Colonic mucosa (tissue), 4 donors: ENCODE results near the gene TRIP11. TPM values are rescaled to one million over a fixed set of nuclear protein-coding genes. Genes with fewer than 3 reads are reported as not detected.

Experiments used
- DNase-seq: peaks from one replicate; pipeline ENCODE4 v3.0.0-alpha.2; 2020
- H3K27ac ChIP-seq: fragments of 200-600 bp; one replicate; pipeline ENCODE4 v1.8.0; 2021
- H3K27me3 ChIP-seq: fragments of 200-600 bp; one replicate; pipeline ENCODE4 v1.8.0; 2021
- H3K36me3 ChIP-seq: fragments of 200-600 bp; one replicate; pipeline ENCODE4 v1.8.0; 2021
- H3K4me1 ChIP-seq: fragments of 200-600 bp; one replicate; pipeline ENCODE4 v1.8.0; 2021; ENCODE audit warnings: mild to moderate bottlenecking
- H3K4me3 ChIP-seq: fragments of 200-600 bp; one replicate; pipeline ENCODE4 v1.8.0; 2021
- H3K9ac ChIP-seq, 2 donors: one replicate each; pipeline ENCODE4 v1.7.0; 2013; ENCODE audit warnings: control low read depth in 2 of 2, low read depth in 2 of 2, low read length in 2 of 2
- H3K9me3 ChIP-seq: fragments of 200-600 bp; one replicate; pipeline ENCODE4 v1.8.0; 2021
- CTCF ChIP-seq: fragments of 200-600 bp; IDR thresholded peaks from one replicate; pipeline ENCODE4 v1.8.0; 2022; ENCODE audit warnings: antibody characterized with exemption, mild to moderate bottlenecking
- intact Hi-C: fragments of 100-400 bp; cut with DNase I; formaldehyde crosslinking; loops from one replicate; pipeline ENCODE4 v1.14.1; 2022
- total RNA-seq, 2 donors: library from RNA; stranded (reverse); fragmentation: NEBNext Ultra II Directional in 1 of 2; extraction: Animal tissue kit (Norgen Biotek cat#: 25700) in 1 of 2; gene quantifications; one replicate each; pipeline ENCODE4 v1.2.1, GENCODE V29; 2021
- donor health status: healthy.
- donor health status: DM: no; HTN: no; CAD: no.
- donor health status: DM: no; HTN: no; CAD: no.

Gene TRIP11
- total RNA-seq, 2 donors from 2014 or later = 53.8 to 56.3 TPM

GRCh38 chr14:91975763-91976162 lies 64.1 kb downstream of the TRIP11 start:
- Histone ChIP-seq H3K9ac (no peak overlapping the region), H3K36me3 (no peaks in the 10 kb centered on the region), H3K27me3 (no peaks in the 10 kb centered on the region), H3K9me3 (no peaks in the 10 kb centered on the region), H3K4me3 (no peak overlapping the region), H3K27ac (no peak overlapping the region), H3K4me1 (no peaks in the 10 kb centered on the region)
- intact Hi-C loops = no loop called here
- TF ChIP-seq CTCF = no peak
- no peak for DNase-seq

GRCh38 chr14:91971188-91971778 lies 68.6 kb downstream of the TRIP11 start:
- H3K4me3 ChIP-seq = no peak overlapping the region
- peaks cover 4% of the 10 kb centered on the region for H3K36me3 ChIP-seq
- H3K27ac ChIP-seq = no peak overlapping the region
- H3K4me1 ChIP-seq = no peaks in the 10 kb centered on the region
- no peak for DNase-seq
- intact Hi-C loops = no loop called here
- TF ChIP-seq CTCF = no peak
- H3K27me3 ChIP-seq = no peaks in the 10 kb centered on the region
- no peaks in the 10 kb centered on the region for H3K9me3 ChIP-seq
- H3K9ac ChIP-seq = no peak overlapping the region

DNA sequence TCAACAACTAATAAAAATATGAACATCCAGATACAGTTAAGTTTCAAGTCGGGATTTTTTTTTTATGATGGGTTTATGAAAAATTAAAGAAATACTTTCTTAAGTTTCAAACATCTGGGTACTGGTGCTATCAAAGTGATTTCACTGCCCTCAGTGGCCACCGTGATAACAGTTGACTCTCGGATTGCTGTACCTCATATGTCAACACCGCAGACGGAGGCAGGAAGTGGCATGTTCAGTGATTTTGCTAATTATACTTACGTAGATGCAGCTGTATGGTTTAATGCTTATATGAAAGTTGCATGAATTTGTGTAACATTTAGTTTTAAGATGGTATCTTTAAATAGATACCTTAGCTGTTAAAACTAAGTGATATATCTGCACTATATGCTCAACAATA lies 71.6 kb downstream of the TRIP11 start:
- Histone ChIP-seq H3K4me3 (no peak overlapping the region), H3K4me1 (no peaks in the 10 kb centered on the region), H3K36me3 (peaks cover 4% of the 10 kb centered on the region), H3K9ac (no peak overlapping the region), H3K27ac (no peak overlapping the region), H3K27me3 (no peaks in the 10 kb centered on the region), H3K9me3 (no peaks in the 10 kb centered on the region)
- intact Hi-C loops = no loop called here
- TF ChIP-seq CTCF = no peak
- DNase-seq = no peak

DNA sequence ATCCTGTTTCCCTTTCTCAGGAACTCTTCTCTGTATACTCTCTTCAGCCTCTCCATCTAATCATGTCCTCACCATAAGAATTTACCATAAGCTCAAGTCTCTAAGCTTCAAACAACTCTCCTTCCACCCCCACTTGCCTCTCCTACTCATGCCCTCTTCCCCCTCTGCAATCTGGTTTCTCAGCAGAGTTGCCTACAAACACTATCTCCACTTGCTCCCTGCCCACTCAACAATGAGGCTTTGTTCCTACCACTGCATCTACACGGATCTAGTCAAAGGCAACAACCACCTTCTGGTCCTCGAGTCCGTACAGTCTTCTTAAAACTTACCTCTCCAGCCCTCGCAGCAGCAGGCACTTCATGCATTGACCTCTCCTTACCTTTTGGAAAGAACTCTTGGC lies 75.1 kb downstream of the TRIP11 start:
- H3K27me3 ChIP-seq = no peaks in the 10 kb centered on the region
- no peak for DNase-seq
- H3K9ac ChIP-seq = no peak overlapping the region
- no peak for TF ChIP-seq CTCF
- no peak overlapping the region for H3K4me3 ChIP-seq
- intact Hi-C loops = no loop called here
- peaks cover 4% of the 10 kb centered on the region for H3K36me3 ChIP-seq
- no peak overlapping the region for H3K27ac ChIP-seq
- H3K9me3 ChIP-seq = no peaks in the 10 kb centered on the region
- no peaks in the 10 kb centered on the region for H3K4me1 ChIP-seq

- Histone ChIP-seq H3K36me3 (peaks cover 4% of the 10 kb centered on the region), H3K27me3 (no peaks in the 10 kb centered on the region), H3K4me1 (no peaks in the 10 kb centered on the region), H3K27ac (no peak overlapping the region), H3K9ac (no peak overlapping the region), H3K4me3 (no peak overlapping the region), H3K9me3 (no peaks in the 10 kb centered on the region)
- TF ChIP-seq CTCF = no peak
- DNase-seq = no peak
- intact Hi-C loops = no loop called here
Measured at GRCh38 chr14:91964011-91964410, 75.8 kb downstream of the TRIP11 start.
